LNCAP (cell line): ENCODE data around the gene ARL15.

Experiments used
- TF ChIP-seq, protein P1 (sequence below): fragments of 450-650 bp; IDR thresholded peaks from 2 replicates; pipeline ENCODE4 v1.5.1; 2017; ENCODE audit warnings: mild to moderate bottlenecking

ARL15 gene

DNA sequence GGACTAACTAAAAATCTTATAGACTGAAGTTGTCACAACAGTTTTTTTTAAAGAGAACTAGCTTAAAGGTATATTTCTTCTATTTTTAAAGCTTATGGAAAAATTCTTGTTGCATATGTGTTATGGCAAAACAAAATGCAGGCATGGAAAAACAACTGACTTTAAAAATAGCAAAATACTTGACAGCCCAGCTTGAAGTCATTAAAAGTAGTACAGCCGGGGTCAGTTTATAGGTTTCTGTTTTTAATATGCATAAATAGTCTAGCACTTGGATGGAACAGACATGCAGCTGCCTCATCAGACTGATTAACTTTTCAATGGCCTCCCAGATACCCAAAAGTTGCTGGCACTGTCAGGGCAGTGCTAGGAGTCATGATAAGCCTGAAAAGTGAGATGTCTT lies 22.3 kb upstream of the ARL15 start:
- TF ChIP-seq, protein P1, sequence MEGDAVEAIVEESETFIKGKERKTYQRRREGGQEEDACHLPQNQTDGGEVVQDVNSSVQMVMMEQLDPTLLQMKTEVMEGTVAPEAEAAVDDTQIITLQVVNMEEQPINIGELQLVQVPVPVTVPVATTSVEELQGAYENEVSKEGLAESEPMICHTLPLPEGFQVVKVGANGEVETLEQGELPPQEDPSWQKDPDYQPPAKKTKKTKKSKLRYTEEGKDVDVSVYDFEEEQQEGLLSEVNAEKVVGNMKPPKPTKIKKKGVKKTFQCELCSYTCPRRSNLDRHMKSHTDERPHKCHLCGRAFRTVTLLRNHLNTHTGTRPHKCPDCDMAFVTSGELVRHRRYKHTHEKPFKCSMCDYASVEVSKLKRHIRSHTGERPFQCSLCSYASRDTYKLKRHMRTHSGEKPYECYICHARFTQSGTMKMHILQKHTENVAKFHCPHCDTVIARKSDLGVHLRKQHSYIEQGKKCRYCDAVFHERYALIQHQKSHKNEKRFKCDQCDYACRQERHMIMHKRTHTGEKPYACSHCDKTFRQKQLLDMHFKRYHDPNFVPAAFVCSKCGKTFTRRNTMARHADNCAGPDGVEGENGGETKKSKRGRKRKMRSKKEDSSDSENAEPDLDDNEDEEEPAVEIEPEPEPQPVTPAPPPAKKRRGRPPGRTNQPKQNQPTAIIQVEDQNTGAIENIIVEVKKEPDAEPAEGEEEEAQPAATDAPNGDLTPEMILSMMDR = no peak

DNA sequence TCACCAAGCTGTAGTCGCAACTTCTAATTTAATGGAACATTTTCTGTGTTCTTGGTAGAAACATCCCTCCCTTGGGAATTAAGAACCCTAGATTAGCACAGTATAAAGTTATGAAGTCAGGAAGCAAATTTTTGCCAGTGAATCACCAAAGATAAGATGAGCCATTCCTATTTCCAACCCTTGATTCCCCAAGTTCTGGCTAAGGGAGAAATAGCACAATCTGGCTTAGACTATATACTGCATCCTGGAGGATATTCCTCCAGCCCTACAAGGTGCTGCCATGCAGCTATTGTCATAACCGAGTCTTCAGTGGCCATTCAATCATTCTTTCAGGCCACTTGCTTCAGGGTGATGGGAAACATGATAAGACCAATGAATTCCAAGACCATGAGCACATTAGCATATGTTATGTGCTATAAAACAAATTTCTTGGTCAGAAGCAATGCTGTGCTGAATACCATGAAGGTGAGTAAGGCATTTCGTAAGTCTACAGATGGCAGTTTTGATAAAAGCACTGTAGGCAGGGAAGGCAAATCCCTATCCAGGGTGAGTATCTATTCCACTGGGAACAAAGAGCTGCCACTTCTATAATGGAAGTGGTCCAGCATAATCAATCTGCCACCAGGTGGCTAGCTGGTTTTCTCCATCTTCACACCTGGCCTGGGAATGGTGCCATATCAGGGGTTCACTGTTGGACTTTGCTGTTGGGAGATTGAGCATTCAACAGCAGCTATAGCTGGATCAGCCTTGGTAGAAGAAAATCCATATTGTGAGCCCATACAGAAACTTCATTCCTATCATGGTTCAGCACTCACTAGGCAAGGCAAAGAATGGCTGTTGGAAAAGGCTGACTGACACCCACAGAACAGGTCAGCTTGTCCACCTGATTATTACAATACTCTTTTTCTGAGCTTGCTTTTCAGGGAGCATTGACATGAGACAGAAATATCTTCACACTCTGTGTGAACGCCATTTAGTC lies 19.6 kb upstream of the ARL15 start:
- TF ChIP-seq, protein P1 = no peak

DNA sequence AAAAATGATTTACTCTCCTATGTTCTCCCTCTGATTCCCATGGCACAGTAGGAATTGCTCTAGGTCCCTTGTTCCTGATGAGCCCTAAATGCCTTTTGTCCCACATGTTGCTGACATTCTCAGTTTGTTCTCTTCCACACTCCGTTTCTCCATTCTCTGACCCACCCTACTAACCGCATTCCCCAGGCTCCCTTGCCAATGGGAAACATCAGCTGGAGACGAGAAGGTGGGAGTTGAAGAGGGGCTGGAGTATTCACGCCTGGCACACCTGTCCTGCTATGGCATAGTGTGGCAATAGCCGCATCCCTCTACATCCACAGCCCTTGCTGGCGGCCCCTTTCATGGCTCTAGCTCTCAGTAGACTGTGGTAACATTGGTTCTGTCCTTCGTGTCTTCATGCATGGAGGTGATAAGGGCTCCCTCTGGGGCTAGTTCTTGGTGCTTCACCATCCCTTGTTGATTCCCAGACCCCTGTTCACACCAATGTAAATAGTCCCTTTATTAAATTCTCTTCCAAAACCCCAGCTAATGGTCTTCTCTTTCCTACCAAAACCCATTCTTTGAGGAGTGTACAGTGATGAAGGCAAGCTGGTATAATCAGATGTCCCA lies 16.4 kb upstream of the ARL15 start:
- TF ChIP-seq, protein P1 = no peak

DNA sequence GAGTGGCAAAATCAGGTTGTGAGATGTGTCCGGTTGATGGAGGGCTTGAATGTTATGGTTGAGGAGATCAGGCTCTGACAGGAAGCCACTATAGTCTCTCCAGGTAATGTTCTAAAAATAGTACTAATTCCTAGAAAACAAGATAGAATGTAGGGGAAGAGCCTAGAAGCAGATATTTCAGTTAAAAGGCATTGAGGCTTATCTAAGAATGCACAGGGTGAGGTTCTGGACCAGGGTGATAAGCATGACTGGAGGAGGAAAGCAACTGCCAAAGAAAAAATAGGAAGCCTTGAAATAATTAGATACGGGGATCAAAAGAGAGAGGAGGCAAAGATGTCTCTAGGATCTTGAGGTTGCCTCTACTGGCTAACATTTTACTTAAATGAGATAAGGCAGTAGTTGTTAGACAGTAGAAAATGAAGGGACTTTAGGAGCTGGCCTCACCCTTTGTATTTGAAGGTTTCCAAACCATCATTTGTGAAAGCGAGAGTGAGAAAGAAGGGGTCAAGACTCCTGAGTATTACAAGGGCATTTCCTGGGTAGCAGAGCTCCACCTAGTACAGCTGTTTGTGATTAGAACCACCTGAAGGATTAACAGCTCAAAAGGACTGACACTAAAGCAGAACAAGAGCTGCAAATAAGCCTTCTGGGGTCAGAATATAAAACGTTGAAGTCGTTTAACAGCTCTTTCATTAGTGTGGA lies 15.4 kb upstream of the ARL15 start:
- TF ChIP-seq, protein P1 = no peak

DNA sequence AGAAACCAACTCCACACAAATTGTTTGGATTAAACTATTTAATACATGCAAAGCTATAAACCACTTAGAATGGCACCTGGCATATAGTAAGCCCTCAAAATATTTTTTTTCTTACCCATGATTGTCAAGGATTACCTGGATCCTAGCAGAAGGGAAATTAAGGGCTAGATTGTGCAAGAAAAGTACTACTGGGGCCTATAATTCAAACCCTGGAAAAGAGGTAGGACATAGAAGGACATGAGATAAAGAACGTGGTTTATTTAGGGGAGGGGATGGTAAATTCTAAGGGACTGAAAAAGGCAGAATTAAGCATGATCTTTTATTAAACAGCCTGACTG lies 14.9 kb upstream of the ARL15 start:
- TF ChIP-seq, protein P1 = no peak

DNA sequence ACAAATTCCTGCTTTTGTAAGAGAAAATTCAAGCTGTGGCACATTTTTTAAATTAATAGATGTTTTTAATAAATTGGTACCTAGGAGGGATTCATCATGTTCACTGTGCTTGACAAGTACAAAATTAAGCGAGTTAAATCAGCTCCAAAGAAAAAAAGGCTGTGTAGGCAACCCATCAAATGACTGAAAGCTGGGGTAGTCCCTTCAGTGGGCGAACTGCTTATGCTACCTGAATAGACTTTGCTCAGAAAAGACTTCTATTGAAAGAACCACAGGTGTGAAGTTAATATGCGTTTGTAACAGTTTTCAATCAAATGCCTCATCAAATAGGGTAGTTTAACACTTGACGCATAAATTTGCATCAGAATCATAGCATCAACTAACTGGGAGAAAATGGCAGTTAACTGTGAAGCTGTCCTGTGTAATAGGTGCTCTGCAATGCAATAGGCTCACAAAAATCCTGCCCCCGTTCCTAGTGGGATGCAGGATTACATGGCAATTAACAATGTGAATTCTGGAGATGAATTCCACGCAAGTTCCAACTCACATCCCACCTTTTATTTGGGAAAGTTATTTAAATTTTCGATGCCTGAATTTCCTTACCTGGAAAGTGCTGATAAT lies 14.4 kb upstream of the ARL15 start:
- TF ChIP-seq, protein P1 = no peak

DNA sequence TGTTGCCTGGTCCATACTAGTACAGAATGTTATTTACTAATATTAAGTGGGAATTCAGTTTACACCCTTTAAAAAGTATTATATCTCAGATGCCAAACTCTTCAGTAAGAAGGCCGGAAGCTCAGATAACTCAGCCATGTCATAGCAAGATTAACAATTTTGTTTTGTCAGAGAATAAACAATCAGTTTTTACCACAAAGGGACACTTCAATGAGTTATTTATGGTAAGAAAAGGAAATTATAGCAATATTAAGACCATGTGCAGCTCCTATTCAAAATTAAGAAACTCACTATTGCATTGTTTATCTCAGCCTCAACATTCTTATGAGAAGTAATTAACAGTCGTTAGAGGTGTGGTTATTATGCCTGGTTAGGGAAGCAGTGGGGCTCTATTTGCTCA lies 13.1 kb upstream of the ARL15 start:
- TF ChIP-seq, protein P1 = no peak
